Measurements from ENCODE around the gene ZIC4.

DNA sequence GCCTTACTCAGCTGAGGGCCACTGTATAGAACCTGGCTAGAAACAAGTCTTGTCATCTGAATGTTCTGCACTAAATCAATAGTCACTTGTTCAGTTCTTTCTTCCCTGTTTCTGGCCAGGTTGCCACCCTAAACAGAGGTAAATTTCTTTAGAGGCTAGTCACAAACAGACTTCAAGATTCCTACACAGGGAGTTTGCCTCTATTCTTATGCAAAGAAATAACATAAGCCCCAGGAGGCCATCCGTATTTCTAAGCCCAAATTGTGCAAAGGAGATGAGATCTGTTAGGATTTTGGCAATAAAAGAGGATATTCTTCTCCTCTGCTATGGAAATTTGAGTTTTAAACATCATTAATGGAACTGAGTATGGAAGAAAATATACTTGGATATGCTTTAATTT, 4.9 kb downstream of the ZIC4 start:
- no peak for TF ChIP-seq CTCF (conservative IDR thresholded peaks at IDR 0.05 in 1 of 2, IDR thresholded peaks at IDR 0.05 in 1 of 2; ENCODE audit: low read depth in 1 of 2, low read length in 2 of 2)
- TF ChIP-seq EZH2 (IDR thresholded peaks at IDR 0.05; ENCODE audit: low read length, missing control alignments): no peak
